HEK293T (cell line): ENCODE results near the gene DNAAF5.

Experiments
- CTCF ChIA-PET: fragments of 350-600 bp; formaldehyde crosslinking; extraction: SDS; loops from one replicate; lab custom pipeline; 2021; ENCODE audit warnings: antibody characterized with exemption, inconsistent platforms; lab: Yijun Ruan, JAX
- POLR2A ChIA-PET: fragments of 350-600 bp; formaldehyde crosslinking; extraction: SDS; loops from one replicate; lab custom pipeline; 2020; ENCODE audit warnings: antibody characterized with exemption, inconsistent platforms; lab: Yijun Ruan, JAX
- DNase-seq: peaks from one replicate; pipeline ENCODE4 v3.0.0; 2012; ENCODE audit warnings: mixed read lengths; ENCODE audit errors: extremely low spot score
- ARNT ChIP-seq: fragments of 450-650 bp; IDR thresholded peaks from 2 replicates; pipeline ENCODE4 v1.6.1; 2017; ENCODE audit warnings: mild to moderate bottlenecking
- BHLHE40 ChIP-seq: fragments of 450-650 bp; IDR thresholded peaks from 2 replicates; pipeline ENCODE4 v1.6.1; 2016; ENCODE audit warnings: mild to moderate bottlenecking, moderate library complexity, borderline replicate concordance
- CTBP1 ChIP-seq: fragments of 450-650 bp; IDR thresholded peaks from 2 replicates; pipeline ENCODE4 v1.6.1; 2016; ENCODE audit warnings: borderline replicate concordance
- ELF4 ChIP-seq: fragments of 450-650 bp; IDR thresholded peaks from 2 replicates; pipeline ENCODE4 v1.6.1; 2017; ENCODE audit warnings: antibody characterized with exemption
- FOXA1 ChIP-seq: fragments of 450-650 bp; IDR thresholded peaks from 2 replicates; pipeline ENCODE4 v1.6.1; 2016; ENCODE audit warnings: mild to moderate bottlenecking
- FOXK2 ChIP-seq: fragments of 450-650 bp; IDR thresholded peaks from 2 replicates; pipeline ENCODE4 v1.6.1; 2016; ENCODE audit warnings: mild to moderate bottlenecking
- FOXM1 ChIP-seq: fragments of 450-650 bp; IDR thresholded peaks from 2 replicates; pipeline ENCODE4 v1.6.1; 2017; ENCODE audit warnings: mild to moderate bottlenecking, borderline replicate concordance
- HDGF ChIP-seq: fragments of 450-650 bp; IDR thresholded peaks from 2 replicates; pipeline ENCODE4 v1.6.1; 2017; ENCODE audit warnings: antibody characterized with exemption, borderline replicate concordance
- L3MBTL2 ChIP-seq: fragments of 450-650 bp; conservative IDR thresholded peaks from 2 replicates; pipeline ENCODE4 v1.6.1; 2016; ENCODE audit warnings: mild to moderate bottlenecking
- LEF1 ChIP-seq: fragments of 450-650 bp; IDR thresholded peaks from 2 replicates; pipeline ENCODE4 v1.6.1; 2017; ENCODE audit warnings: mild to moderate bottlenecking, borderline replicate concordance
- NFRKB ChIP-seq: fragments of 450-650 bp; IDR thresholded peaks from 2 replicates; pipeline ENCODE4 v1.6.1; 2016; ENCODE audit warnings: mild to moderate bottlenecking, moderate library complexity
- SP1 ChIP-seq: fragments of 450-650 bp; IDR thresholded peaks from 2 replicates; pipeline ENCODE4 v1.6.1; 2017
- SUZ12 ChIP-seq: fragments of 450-650 bp; IDR thresholded peaks from 2 replicates; pipeline ENCODE4 v1.6.1; 2016; ENCODE audit warnings: mild to moderate bottlenecking
- TARDBP ChIP-seq: fragments of 450-650 bp; IDR thresholded peaks from 2 replicates; pipeline ENCODE4 v1.6.1; 2016
- ZNF384 ChIP-seq: fragments of 450-650 bp; IDR thresholded peaks from 2 replicates; pipeline ENCODE4 v1.6.1; 2016
- TF ChIP-seq, protein P1 (sequence below): fragments of 450-650 bp; IDR thresholded peaks from 2 replicates; pipeline ENCODE4 v1.6.1; 2016

The DNAAF5 gene

GRCh38 chr7:731440-732085, 5.1 kb downstream of the DNAAF5 start:
- no peak for DNase-seq
- ChIA-PET CTCF (interaction anchor here (0.6 kb wide), 1 partner anchor 103 kb away, joined by 3 read pairs; no protein-coding TSS in a partner anchor), POLR2A (no interaction called here)
- TF ChIP-seq, protein P1, sequence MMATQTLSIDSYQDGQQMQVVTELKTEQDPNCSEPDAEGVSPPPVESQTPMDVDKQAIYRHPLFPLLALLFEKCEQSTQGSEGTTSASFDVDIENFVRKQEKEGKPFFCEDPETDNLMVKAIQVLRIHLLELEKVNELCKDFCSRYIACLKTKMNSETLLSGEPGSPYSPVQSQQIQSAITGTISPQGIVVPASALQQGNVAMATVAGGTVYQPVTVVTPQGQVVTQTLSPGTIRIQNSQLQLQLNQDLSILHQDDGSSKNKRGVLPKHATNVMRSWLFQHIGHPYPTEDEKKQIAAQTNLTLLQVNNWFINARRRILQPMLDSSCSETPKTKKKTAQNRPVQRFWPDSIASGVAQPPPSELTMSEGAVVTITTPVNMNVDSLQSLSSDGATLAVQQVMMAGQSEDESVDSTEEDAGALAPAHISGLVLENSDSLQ, result no peak
- TF ChIP-seq CTBP1, result no peak
- TF ChIP-seq SP1, result no peak
- no peak for TF ChIP-seq TARDBP

- no peak for TF ChIP-seq HDGF
- TF ChIP-seq ELF4, result no peak
- no peak for TF ChIP-seq FOXA1
- no peak for TF ChIP-seq LEF1
- TF ChIP-seq NFRKB, result no peak
- TF ChIP-seq ZNF384, result no peak
- TF ChIP-seq FOXM1, result no peak
- TF ChIP-seq CTBP1, result no peak
- TF ChIP-seq, protein P1, result no peak
- no peak for TF ChIP-seq BHLHE40
- TF ChIP-seq TARDBP, result no peak
- TF ChIP-seq SP1, result no peak
- no peak for TF ChIP-seq L3MBTL2
- no peak for TF ChIP-seq ARNT
- TF ChIP-seq SUZ12, result no peak
- no peak for TF ChIP-seq FOXK2
- DNase-seq, result peak; percentile 22
- CTCF ChIA-PET, result interaction anchor here (0.6 kb wide), 1 partner anchor 102 kb away, joined by 3 read pairs; no protein-coding TSS in a partner anchor
- POLR2A ChIA-PET, result no interaction called here
Measured at GRCh38 chr7:732094-732541, 5.6 kb downstream of the DNAAF5 start.

GRCh38 chr7:732556-732955, 6.1 kb downstream of the DNAAF5 start:
- ChIA-PET POLR2A (no interaction called here), CTCF (no interaction called here)
- no peak for DNase-seq
- TF ChIP-seq FOXM1, result no peak
- TF ChIP-seq ZNF384, result no peak
- TF ChIP-seq SP1, result no peak
- TF ChIP-seq SUZ12, result no peak
- TF ChIP-seq L3MBTL2, result no peak
- TF ChIP-seq FOXK2, result no peak
- no peak for TF ChIP-seq ELF4
- no peak for TF ChIP-seq HDGF
- TF ChIP-seq ARNT, result no peak
- TF ChIP-seq TARDBP, result no peak
- no peak for TF ChIP-seq FOXA1
- TF ChIP-seq CTBP1, result no peak
- TF ChIP-seq, protein P1, result no peak
- TF ChIP-seq NFRKB, result no peak
- TF ChIP-seq BHLHE40, result no peak
- no peak for TF ChIP-seq LEF1

- POLR2A ChIA-PET, result no interaction called here
- CTCF ChIA-PET, result no interaction called here
- TF ChIP-seq L3MBTL2, result no peak
- TF ChIP-seq, protein P1, result peak; percentile 48
- no peak for DNase-seq
Measured at GRCh38 chr7:734214-734613, 7.7 kb downstream of the DNAAF5 start.

DNA sequence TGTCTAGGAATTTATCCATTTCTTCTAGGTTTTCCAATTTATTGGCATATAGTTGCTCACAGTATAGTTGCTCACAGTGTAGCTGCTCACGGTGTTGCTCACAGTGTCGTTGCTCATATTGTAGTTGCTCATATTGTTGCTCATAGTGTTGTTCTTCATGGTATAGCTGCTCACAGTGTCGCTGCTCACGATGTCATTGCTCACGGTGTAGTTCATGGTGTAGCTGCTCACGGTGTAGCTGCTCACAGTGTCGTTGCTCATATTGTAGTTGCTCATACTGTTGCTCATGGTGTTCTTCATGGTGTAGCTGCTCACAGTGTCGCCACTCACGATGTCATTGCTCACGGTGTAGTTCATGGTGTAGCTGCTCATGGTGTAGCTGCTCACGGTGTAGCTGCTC, 8.3 kb downstream of the DNAAF5 start:
- CTCF ChIA-PET, result no interaction called here
- DNase-seq, result no peak
- POLR2A ChIA-PET, result no interaction called here
- TF ChIP-seq FOXA1, result no peak
- no peak for TF ChIP-seq FOXK2
- no peak for TF ChIP-seq HDGF
- no peak for TF ChIP-seq ARNT
- no peak for TF ChIP-seq ELF4
- TF ChIP-seq TARDBP, result no peak

- CTCF ChIA-PET, result no interaction called here
- POLR2A ChIA-PET, result no interaction called here
- no peak for TF ChIP-seq NFRKB
- TF ChIP-seq, protein P1, result no peak
- TF ChIP-seq CTBP1, result no peak
- TF ChIP-seq HDGF, result no peak
- no peak for TF ChIP-seq ELF4
- no peak for TF ChIP-seq L3MBTL2
- no peak for TF ChIP-seq ARNT
- TF ChIP-seq SP1, result no peak
- no peak for TF ChIP-seq FOXK2
- TF ChIP-seq FOXA1, result no peak
- no peak for TF ChIP-seq ZNF384
- TF ChIP-seq SUZ12, result no peak
- TF ChIP-seq BHLHE40, result no peak
- TF ChIP-seq LEF1, result no peak
- no peak for TF ChIP-seq FOXM1
- TF ChIP-seq TARDBP, result no peak
- no peak for DNase-seq
Measured at GRCh38 chr7:738241-738640, 11.7 kb downstream of the DNAAF5 start.
